H9 (cell line): Measurements from ENCODE around the gene APCDD1. TPM values are rescaled to one million over a fixed set of nuclear protein-coding genes. Genes with fewer than 3 reads are reported as not detected.

Experiments used
- DNase-seq: peaks from one replicate; pipeline ENCODE4 v3.0.0-alpha.2; 2017
- H2AFZ ChIP-seq: one replicate; pipeline ENCODE4 v1.6.1; 2013; ENCODE audit warnings: mild to moderate bottlenecking, low read length, control low read depth, moderate library complexity
- H2AK5ac ChIP-seq: 2 replicates; pipeline ENCODE4 v1.6.1; 2013; ENCODE audit warnings: low read length, control low read depth, mixed read lengths; ENCODE audit not compliant: insufficient read length
- H2BK120ac ChIP-seq: one replicate; pipeline ENCODE4 v1.6.1; 2013; ENCODE audit warnings: low read depth, mild to moderate bottlenecking, low read length, control low read depth, inconsistent platforms; ENCODE audit not compliant: poor library complexity, severe bottlenecking
- H2BK12ac ChIP-seq: 2 replicates; pipeline ENCODE4 v1.6.1; 2013; ENCODE audit warnings: low read length, control low read depth, mixed read lengths, low read depth; ENCODE audit not compliant: insufficient read length
- H2BK15ac ChIP-seq: 2 replicates; pipeline ENCODE4 v1.6.1; 2013; ENCODE audit warnings: low read depth, low read length, control low read depth
- H2BK20ac ChIP-seq: one replicate; pipeline ENCODE4 v1.6.1; 2013; ENCODE audit warnings: low read depth, mild to moderate bottlenecking, low read length, control low read depth, inconsistent platforms; ENCODE audit not compliant: poor library complexity, severe bottlenecking
- H2BK5ac ChIP-seq: 2 replicates; pipeline ENCODE4 v1.6.1; 2013; ENCODE audit warnings: low read length, control low read depth, mixed read lengths; ENCODE audit not compliant: insufficient read length
- H3K14ac ChIP-seq: 2 replicates; pipeline ENCODE4 v1.6.1; 2013; ENCODE audit warnings: low read length, control low read depth; ENCODE audit not compliant: insufficient read depth
- H3K18ac ChIP-seq: 2 replicates; pipeline ENCODE4 v1.6.1; 2013; ENCODE audit warnings: low read depth, mild to moderate bottlenecking, mixed read lengths, low read length, control low read depth; ENCODE audit not compliant: insufficient read length
- H3K23ac ChIP-seq: 2 replicates; pipeline ENCODE4 v1.6.1; 2013; ENCODE audit warnings: low read length, control low read depth, mixed read lengths, low read depth; ENCODE audit not compliant: insufficient read length
- H3K23me2 ChIP-seq: 2 replicates; pipeline ENCODE4 v1.6.1; 2013; ENCODE audit warnings: low read depth, mild to moderate bottlenecking, mixed read lengths, low read length, control low read depth; ENCODE audit not compliant: insufficient read length, poor library complexity, severe bottlenecking
- H3K27ac ChIP-seq: 2 replicates; pipeline ENCODE4 v1.5.1; 2013; ENCODE audit warnings: low read length, control low read depth, mixed read lengths, low read depth; ENCODE audit not compliant: insufficient read length
- H3K27me3 ChIP-seq: 2 replicates; pipeline ENCODE4 v1.6.1; 2013; ENCODE audit warnings: low read length, control low read depth, inconsistent platforms; ENCODE audit not compliant: insufficient read depth
- H3K4ac ChIP-seq: 2 replicates; pipeline ENCODE4 v1.6.1; 2013; ENCODE audit warnings: low read depth, mild to moderate bottlenecking, control low read depth, inconsistent platforms, low read length, moderate library complexity
- H3K4me1 ChIP-seq: 2 replicates; pipeline ENCODE4 v1.6.1; 2013; ENCODE audit warnings: low read length, control low read depth, inconsistent platforms; ENCODE audit not compliant: insufficient read depth
- H3K4me2 ChIP-seq: 2 replicates; pipeline ENCODE4 v1.6.1; 2013; ENCODE audit warnings: low read length, control low read depth, mixed read lengths; ENCODE audit not compliant: insufficient read length, insufficient read depth
- H3K56ac ChIP-seq: 2 replicates; pipeline ENCODE4 v1.6.1; 2013; ENCODE audit warnings: low read depth, mild to moderate bottlenecking, mixed read lengths, low read length, control low read depth; ENCODE audit not compliant: insufficient read length
- H3K79me1 ChIP-seq: 2 replicates; pipeline ENCODE4 v1.6.1; 2013; ENCODE audit warnings: low read depth, mild to moderate bottlenecking, moderate library complexity, low read length, control low read depth, inconsistent platforms; ENCODE audit not compliant: insufficient read depth, poor library complexity, severe bottlenecking
- H3K79me2 ChIP-seq: 2 replicates; pipeline ENCODE4 v1.6.1; 2013; ENCODE audit warnings: low read length, control low read depth, inconsistent platforms; ENCODE audit not compliant: insufficient read depth
- H3K9ac ChIP-seq: 2 replicates; pipeline ENCODE4 v1.6.1; 2013; ENCODE audit warnings: low read length, control low read depth, mixed read lengths; ENCODE audit not compliant: insufficient read length; ENCODE audit errors: extremely low read depth
- H3K9me3 ChIP-seq: one replicate; pipeline ENCODE4 v1.6.1; 2013; ENCODE audit warnings: low read depth, low read length, inconsistent platforms; ENCODE audit not compliant: control insufficient read depth
- H3T11ph ChIP-seq: one replicate; pipeline ENCODE4 v1.6.1; 2013; ENCODE audit warnings: mild to moderate bottlenecking, low read length, control low read depth, inconsistent platforms
- H4K20me1 ChIP-seq: one replicate; pipeline ENCODE4 v1.6.1; 2013; ENCODE audit not compliant: control insufficient read depth, insufficient read length, insufficient read depth
- H4K5ac ChIP-seq: 2 replicates; pipeline ENCODE4 v1.6.1; 2013; ENCODE audit warnings: low read depth, mild to moderate bottlenecking, mixed read lengths, low read length, control low read depth; ENCODE audit not compliant: insufficient read length
- H4K8ac ChIP-seq: replicated peaks from 2 replicates; pipeline ENCODE4 v1.6.1; 2013; ENCODE audit warnings: low read length, control low read depth, mixed read lengths, low read depth; ENCODE audit not compliant: insufficient read length
- H4K91ac ChIP-seq: 2 replicates; pipeline ENCODE4 v1.6.1; 2013; ENCODE audit warnings: low read depth, mild to moderate bottlenecking, moderate library complexity, mixed read lengths, low read length, control low read depth; ENCODE audit not compliant: insufficient read length
- H3K27ac Mint-ChIP-seq, 3 experiments: 2 replicates in 2 of 3; 3 replicates in 1 of 3; pipeline ENCODE4 v1.8.0; 2020 to 2021; ENCODE audit warnings: mixed read lengths in 3 of 3, mild to moderate bottlenecking in 1 of 3, moderate library complexity in 1 of 3
- H3K27me3 Mint-ChIP-seq: 2 replicates; pipeline ENCODE4 v1.8.0; 2021; ENCODE audit warnings: low read depth, mild to moderate bottlenecking, moderate library complexity, mixed read lengths
- H3K36me3 Mint-ChIP-seq, 3 experiments: 2 replicates in 2 of 3; 3 replicates in 1 of 3; pipeline ENCODE4 v1.8.0; 2020 to 2021; ENCODE audit warnings: low read depth in 3 of 3, mixed read lengths in 3 of 3; ENCODE audit not compliant: insufficient read depth in 1 of 3
- H3K4me1 Mint-ChIP-seq, 2 experiments: 2 replicates each; pipeline ENCODE4 v1.8.0; 2020; ENCODE audit warnings: mixed read lengths in 2 of 2
- H3K4me3 Mint-ChIP-seq, 2 experiments: 2 replicates in 1 of 2; 3 replicates in 1 of 2; pipeline ENCODE4 v1.8.0; 2020 to 2021; ENCODE audit warnings: mild to moderate bottlenecking in 2 of 2, mixed read lengths in 2 of 2, moderate library complexity in 1 of 2
- H3K9me3 Mint-ChIP-seq, 2 experiments: 2 replicates in 1 of 2; 3 replicates in 1 of 2; pipeline ENCODE4 v1.8.0; 2020; ENCODE audit warnings: mild to moderate bottlenecking in 2 of 2, mixed read lengths in 2 of 2, moderate library complexity in 1 of 2
- CTCF ChIP-seq: fragments of 200-600 bp; sonication (generic); conservative IDR thresholded peaks from 3 replicates; pipeline ENCODE4 v1.8.0; 2021; ENCODE audit warnings: antibody characterized with exemption, mild to moderate bottlenecking
- WGBS: extraction: QIAGEN DNeasy Blood & Tissue Kit; methylation state at CpG from one replicate; pipeline ENCODE4 v1.1.7; 2013; ENCODE audit warnings: missing lambda C conversion rate, low lambda C conversion rate, mixed read lengths; ENCODE audit not compliant: insufficient read length; ENCODE audit errors: extremely low coverage; 5-methylcytosine and 5-hydroxymethylcytosine counted together
- total RNA-seq: library from RNA; stranded (reverse); gene quantifications from 2 replicates; pipeline ENCODE4 v1.2.1, GENCODE V29; 2021

Gene APCDD1
- total RNA-seq, 1 experiment from 2014 or later: 1.8 TPM

- H4K20me1 ChIP-seq: no peaks in the 10 kb centered on the region
- peaks cover 62% of the 10 kb centered on the region for H3K27me3 Mint-ChIP-seq
- no peak overlapping the region for H3K14ac ChIP-seq
- no peak overlapping the region for H2BK5ac ChIP-seq
- no peak overlapping the region for H3K9ac ChIP-seq
- no peak overlapping the region for H2BK12ac ChIP-seq
- H3K79me2 ChIP-seq: no peaks in the 10 kb centered on the region
- H3K79me1 ChIP-seq: no peaks in the 10 kb centered on the region
- no peaks in the 10 kb centered on the region for H3K9me3 ChIP-seq
- H3K4me1 Mint-ChIP-seq: peaks cover 12 to 25% of the 10 kb centered on the region in 2 experiments
- no peak for TF ChIP-seq CTCF
- H3K36me3 Mint-ChIP-seq: peaks cover 0 to 2% (median 0%) of the 10 kb centered on the region in 3 experiments; a peak in 2 of 7 replicates
- peaks cover 4% of the 10 kb centered on the region; the same call in 1 of the 2 replicates for H3K4me1 ChIP-seq
- H3K4ac ChIP-seq: no peak overlapping the region
- no CpG with 5 or more reads among the region's 4 CpGs for WGBS
- H3K18ac ChIP-seq: no peak overlapping the region
- no peak overlapping the region for H3K56ac ChIP-seq
- H2AK5ac ChIP-seq: no peak overlapping the region
- H3K9me3 Mint-ChIP-seq: no peaks in the 10 kb centered on the region; a peak in 1 of 5 replicates
- H2BK120ac ChIP-seq: no peak overlapping the region
- H4K8ac ChIP-seq: no peak overlapping the region
- H3K23me2 ChIP-seq: peaks cover 8% of the 10 kb centered on the region
- no peak overlapping the region for H2BK15ac ChIP-seq
- DNase-seq: no peak
- no peak overlapping the region for H4K5ac ChIP-seq
- peak overlapping the region in 1 of 2 experiments; percentile 49; a peak in 3 of 5 replicates for H3K4me3 Mint-ChIP-seq
- H3K23ac ChIP-seq: no peak overlapping the region
- H3T11ph ChIP-seq: no peak overlapping the region
- H2BK20ac ChIP-seq: no peak overlapping the region
- H3K27me3 ChIP-seq: peaks cover 15% of the 10 kb centered on the region; the same call in 1 of the 2 replicates
- no peak overlapping the region; a peak in 1 of 7 replicates for H3K27ac Mint-ChIP-seq
- no peak overlapping the region for H4K91ac ChIP-seq
- H3K27ac ChIP-seq: no peak overlapping the region
- no peak overlapping the region for H3K4me2 ChIP-seq
- no peak overlapping the region for H2AFZ ChIP-seq
Observed at GRCh38 chr18:10456718-10457117, 2.3 kb downstream of the APCDD1 start.
